OCI-LY1 (cell line): ENCODE data around the gene CSMD2.

Experiments
- H2AFZ ChIP-seq: fragments of 200-600 bp; sonication (generic), shearing (Covaris generic); 2 replicates; pipeline ENCODE4 v1.6.0; 2014; ENCODE audit warnings: antibody characterized with exemption, mild to moderate bottlenecking, low read length
- H3F3A ChIP-seq: fragments of 200-600 bp; sonication (generic), shearing (Covaris generic); 2 replicates; pipeline ENCODE4 v1.6.0; 2014; ENCODE audit warnings: mild to moderate bottlenecking, antibody characterized with exemption, low read length, moderate library complexity; ENCODE audit not compliant: insufficient read depth
- H3K27ac ChIP-seq: fragments of 200-600 bp; sonication (generic); 2 replicates; pipeline ENCODE4 v1.5.1; 2014; ENCODE audit warnings: low read length, mixed run types, mild to moderate bottlenecking, low read depth; ENCODE audit not compliant: poor library complexity, severe bottlenecking
- H3K27me3 ChIP-seq: fragments of 200-600 bp; sonication (generic); 2 replicates; pipeline ENCODE4 v1.6.0; 2014; ENCODE audit warnings: antibody characterized with exemption, mild to moderate bottlenecking, low read length, moderate library complexity; ENCODE audit not compliant: insufficient read depth
- H3K36me3 ChIP-seq: fragments of 200-600 bp; sonication (generic); 2 replicates; pipeline ENCODE4 v1.6.1; 2014; ENCODE audit warnings: mild to moderate bottlenecking, antibody characterized with exemption, low read length, moderate library complexity, mixed read lengths; ENCODE audit not compliant: insufficient read depth
- H3K4me1 ChIP-seq: fragments of 200-600 bp; sonication (generic); 2 replicates; pipeline ENCODE4 v1.5.1; 2014; ENCODE audit warnings: mild to moderate bottlenecking, low read length, moderate library complexity; ENCODE audit not compliant: insufficient read depth, severe bottlenecking
- H3K4me2 ChIP-seq: fragments of 200-600 bp; sonication (generic), shearing (Covaris generic); 2 replicates; pipeline ENCODE4 v1.6.1; 2014; ENCODE audit warnings: low read length
- H3K4me3 ChIP-seq: fragments of 200-600 bp; sonication (generic); 2 replicates; pipeline ENCODE4 v1.5.1; 2014; ENCODE audit warnings: low read length, low read depth, mild to moderate bottlenecking, mixed read lengths; ENCODE audit not compliant: poor library complexity, severe bottlenecking
- H3K79me2 ChIP-seq: fragments of 200-600 bp; shearing (Covaris generic); 2 replicates; pipeline ENCODE4 v1.6.1; 2016; ENCODE audit warnings: mixed run types, low read length, mixed read lengths; ENCODE audit not compliant: insufficient read depth
- H3K9ac ChIP-seq: fragments of 200-600 bp; sonication (generic), shearing (Covaris generic); 2 replicates; pipeline ENCODE4 v1.6.1; 2014; ENCODE audit warnings: mild to moderate bottlenecking, low read length, mixed read lengths
- H3K9me2 ChIP-seq: fragments of 200-600 bp; sonication (generic), shearing (Covaris generic); 2 replicates; pipeline ENCODE4 v1.6.1; 2014; ENCODE audit warnings: low read depth, mild to moderate bottlenecking, low read length, mixed read lengths
- H3K9me3 ChIP-seq: fragments of 200-600 bp; shearing (Covaris generic); 2 replicates; pipeline ENCODE4 v1.6.1; 2014; ENCODE audit warnings: low read length, mixed read lengths
- H4K20me1 ChIP-seq: fragments of 200-600 bp; sonication (generic), shearing (Covaris generic); 2 replicates; pipeline ENCODE4 v1.6.0; 2016; ENCODE audit warnings: mild to moderate bottlenecking, low read length; ENCODE audit not compliant: insufficient read depth
- EZH2 ChIP-seq: fragments of 200-600 bp; sonication (generic), shearing (Covaris generic); IDR thresholded peaks from 2 replicates; pipeline ENCODE4 v1.8.0; 2017; ENCODE audit warnings: borderline replicate concordance, mixed run types, mild to moderate bottlenecking, antibody characterized with exemption, low read length, moderate library complexity, mixed read lengths
- TF ChIP-seq, protein P1 (sequence below): fragments of 200-600 bp; sonication (generic), shearing (Covaris generic); IDR thresholded peaks from 2 replicates; pipeline ENCODE4 v1.5.1; 2017; ENCODE audit warnings: mild to moderate bottlenecking, antibody characterized with exemption, low read length, moderate library complexity, mixed read lengths

CSMD2 gene

GRCh38 chr1:33743221-33743998 lies 421.6 kb downstream of the CSMD2 start:
- Histone ChIP-seq H2AFZ (no peak overlapping the region), H3F3A (no peaks in the 10 kb centered on the region), H3K79me2 (no peaks in the 10 kb centered on the region), H4K20me1 (no peaks in the 10 kb centered on the region), H3K9me2 (no peaks in the 10 kb centered on the region), H3K9ac (no peak overlapping the region), H3K36me3 (no peaks in the 10 kb centered on the region), H3K4me3 (no peak overlapping the region), H3K27me3 (no peaks in the 10 kb centered on the region), H3K9me3 (no peaks in the 10 kb centered on the region), H3K4me2 (no peak overlapping the region), H3K4me1 (no peaks in the 10 kb centered on the region), H3K27ac (no peak overlapping the region)
- TF ChIP-seq EZH2 = no peak
- TF ChIP-seq, protein P1, sequence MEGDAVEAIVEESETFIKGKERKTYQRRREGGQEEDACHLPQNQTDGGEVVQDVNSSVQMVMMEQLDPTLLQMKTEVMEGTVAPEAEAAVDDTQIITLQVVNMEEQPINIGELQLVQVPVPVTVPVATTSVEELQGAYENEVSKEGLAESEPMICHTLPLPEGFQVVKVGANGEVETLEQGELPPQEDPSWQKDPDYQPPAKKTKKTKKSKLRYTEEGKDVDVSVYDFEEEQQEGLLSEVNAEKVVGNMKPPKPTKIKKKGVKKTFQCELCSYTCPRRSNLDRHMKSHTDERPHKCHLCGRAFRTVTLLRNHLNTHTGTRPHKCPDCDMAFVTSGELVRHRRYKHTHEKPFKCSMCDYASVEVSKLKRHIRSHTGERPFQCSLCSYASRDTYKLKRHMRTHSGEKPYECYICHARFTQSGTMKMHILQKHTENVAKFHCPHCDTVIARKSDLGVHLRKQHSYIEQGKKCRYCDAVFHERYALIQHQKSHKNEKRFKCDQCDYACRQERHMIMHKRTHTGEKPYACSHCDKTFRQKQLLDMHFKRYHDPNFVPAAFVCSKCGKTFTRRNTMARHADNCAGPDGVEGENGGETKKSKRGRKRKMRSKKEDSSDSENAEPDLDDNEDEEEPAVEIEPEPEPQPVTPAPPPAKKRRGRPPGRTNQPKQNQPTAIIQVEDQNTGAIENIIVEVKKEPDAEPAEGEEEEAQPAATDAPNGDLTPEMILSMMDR = no peak

GRCh38 chr1:33742663-33743062 lies 422.4 kb downstream of the CSMD2 start:
- Histone ChIP-seq H3K9me2 (no peaks in the 10 kb centered on the region), H3K9ac (no peak overlapping the region), H4K20me1 (no peaks in the 10 kb centered on the region), H3F3A (no peaks in the 10 kb centered on the region), H3K4me2 (no peak overlapping the region), H3K27me3 (no peaks in the 10 kb centered on the region), H3K27ac (no peak overlapping the region), H3K79me2 (no peaks in the 10 kb centered on the region), H3K4me1 (no peaks in the 10 kb centered on the region), H3K4me3 (no peak overlapping the region), H2AFZ (no peak overlapping the region), H3K36me3 (no peaks in the 10 kb centered on the region), H3K9me3 (no peaks in the 10 kb centered on the region)
- TF ChIP-seq, protein P1 = no peak
- TF ChIP-seq EZH2 = no peak

DNA sequence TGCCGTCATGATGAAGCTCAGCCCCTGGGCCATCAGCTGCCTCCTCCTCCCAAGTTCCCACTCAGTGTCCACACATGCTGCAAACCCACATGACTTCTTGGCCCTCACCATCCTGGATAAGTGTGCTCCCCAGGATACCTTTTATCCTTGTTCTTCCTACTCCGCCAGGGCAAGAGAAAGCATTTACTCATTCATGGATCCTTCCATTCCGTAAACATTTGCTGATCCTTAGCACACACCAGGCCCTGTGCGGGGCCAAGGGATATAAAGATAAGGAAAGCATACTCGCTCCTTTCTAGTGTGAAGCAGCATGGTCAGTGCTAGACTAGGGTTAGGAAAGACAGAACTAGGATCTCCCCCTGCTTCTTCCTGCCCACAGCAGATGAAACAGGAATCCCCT lies 423.3 kb downstream of the CSMD2 start:
- H3K9me3 ChIP-seq = no peaks in the 10 kb centered on the region
- H3K27ac ChIP-seq = no peak overlapping the region
- H3F3A ChIP-seq = no peaks in the 10 kb centered on the region
- no peaks in the 10 kb centered on the region for H3K4me1 ChIP-seq
- no peak overlapping the region for H3K4me2 ChIP-seq
- no peaks in the 10 kb centered on the region for H3K79me2 ChIP-seq
- no peaks in the 10 kb centered on the region for H3K36me3 ChIP-seq
- H3K27me3 ChIP-seq = no peaks in the 10 kb centered on the region
- TF ChIP-seq EZH2 = no peak
- TF ChIP-seq, protein P1 = no peak
- H3K4me3 ChIP-seq = no peak overlapping the region
- H3K9ac ChIP-seq = no peak overlapping the region
- H4K20me1 ChIP-seq = no peaks in the 10 kb centered on the region
- H2AFZ ChIP-seq = no peak overlapping the region
- no peaks in the 10 kb centered on the region for H3K9me2 ChIP-seq
